H7 (cell line): Measurements from ENCODE around the gene XPO1. TPM values are rescaled to one million over a fixed set of nuclear protein-coding genes. Genes with fewer than 3 reads are reported as not detected.
"Not testable (repeated sequence)": the region's sequence is repeated elsewhere in the genome, so short reads cannot be mapped to it uniquely, and the experiment has no call there.

Source experiments
- DNase-seq: peaks from one replicate; pipeline ENCODE4 v3.0.0; 2012
- H3K27me3 ChIP-seq: 2 replicates; pipeline ENCODE4 v1.6.0; 2011; ENCODE audit warnings: mild to moderate bottlenecking, low read length; ENCODE audit not compliant: control insufficient read depth, insufficient read depth
- H3K36me3 ChIP-seq: replicated peaks from 2 replicates; pipeline ENCODE4 v1.5.1; 2011; ENCODE audit warnings: low read length; ENCODE audit not compliant: control insufficient read depth, insufficient read depth
- H3K4me3 ChIP-seq: 2 replicates; pipeline ENCODE4 v1.5.1; 2011; ENCODE audit warnings: low read depth, mild to moderate bottlenecking, control low read depth, low read length, moderate library complexity; ENCODE audit not compliant: insufficient read depth
- total RNA-seq: library from RNA; depleted of rRNA; stranded (reverse); fragments of >200 nt; shearing (Covaris generic); gene quantifications from 2 replicates; pipeline ENCODE4 v1.2.3, GENCODE V29; 2014

The XPO1 gene
- total RNA-seq, 1 experiment from 2014 or later, result 197 TPM

DNA sequence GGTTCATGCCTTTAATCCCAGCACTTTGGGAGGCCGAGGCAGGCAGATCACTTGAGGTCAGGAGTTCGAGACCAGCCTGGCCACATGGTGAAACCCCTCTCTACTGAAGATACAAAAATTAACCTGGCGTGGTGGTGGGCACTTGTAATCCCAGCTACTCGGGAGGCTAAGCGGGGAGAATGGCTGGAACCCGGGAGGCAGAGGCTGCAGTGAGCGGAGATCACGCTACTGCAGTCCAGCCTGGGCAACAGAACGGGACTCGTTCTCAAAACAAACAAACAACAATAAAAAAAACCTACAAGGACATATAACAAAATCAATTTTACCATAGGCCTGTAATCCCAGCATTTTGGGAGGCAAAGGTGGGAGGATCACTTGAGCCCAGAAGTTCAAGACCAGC is 2.0 kb upstream of the XPO1 start:
- H3K36me3 ChIP-seq, DNase-seq, H3K27me3 ChIP-seq, H3K4me3 ChIP-seq: not testable (repeated sequence)

DNA sequence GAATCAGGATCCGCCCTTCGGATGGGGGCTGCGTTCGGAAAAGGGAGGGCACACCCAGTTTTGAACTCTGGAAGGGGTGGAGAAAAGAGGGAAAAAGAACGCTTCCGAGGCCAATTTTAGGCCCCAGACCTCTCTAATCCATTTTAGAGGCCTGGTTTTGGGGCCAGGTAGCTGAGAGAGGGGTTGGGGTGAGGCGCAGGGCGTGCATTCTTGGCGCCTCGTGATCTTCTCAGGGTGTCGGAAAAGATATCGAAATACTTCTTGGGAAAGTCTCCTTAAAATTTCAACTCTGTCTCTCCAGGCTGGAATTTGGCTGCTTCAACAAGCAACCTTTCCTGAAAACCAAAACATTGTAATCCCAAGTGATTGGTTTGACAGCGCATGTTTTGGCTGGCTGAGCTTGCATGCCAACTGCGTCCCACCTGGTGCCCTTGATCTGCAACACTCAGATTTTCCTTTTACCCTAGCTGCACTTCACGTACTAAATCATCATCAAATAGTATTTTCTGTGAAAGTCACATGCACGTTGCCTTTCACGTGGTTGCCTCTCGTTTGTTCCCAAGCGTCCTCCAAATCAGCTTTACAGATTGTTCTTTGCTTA is 864 bp upstream of the XPO1 start:
- no peak for DNase-seq
- peak overlapping the region; percentile 49 for H3K4me3 ChIP-seq
- H3K36me3 ChIP-seq, result no peaks in the 10 kb centered on the region
- no peaks in the 10 kb centered on the region for H3K27me3 ChIP-seq

- no peak for DNase-seq
- no peaks in the 10 kb centered on the region for H3K36me3 ChIP-seq
- H3K4me3 ChIP-seq, result peak overlapping the region; percentile 96
- H3K27me3 ChIP-seq, result no peaks in the 10 kb centered on the region
Observed at GRCh38 chr2:61537950-61538199, 281 bp downstream of the XPO1 start.

GRCh38 chr2:61537277-61537949 is 743 bp downstream of the XPO1 start:
- DNase-seq, result peak; percentile 52
- no peaks in the 10 kb centered on the region for H3K36me3 ChIP-seq
- H3K27me3 ChIP-seq, result no peaks in the 10 kb centered on the region

GRCh38 chr2:61536572-61537276 is 1.4 kb downstream of the XPO1 start:
- no peaks in the 10 kb centered on the region for H3K36me3 ChIP-seq
- H3K27me3 ChIP-seq, result no peaks in the 10 kb centered on the region
- DNase-seq, result peak; percentile 76
- peak overlapping the region; percentile 96 for H3K4me3 ChIP-seq

More at GRCh38 chr2:61537277-61537949, 743 bp downstream of the XPO1 start:
- H3K4me3 ChIP-seq, result peak overlapping the region; percentile 96

DNA sequence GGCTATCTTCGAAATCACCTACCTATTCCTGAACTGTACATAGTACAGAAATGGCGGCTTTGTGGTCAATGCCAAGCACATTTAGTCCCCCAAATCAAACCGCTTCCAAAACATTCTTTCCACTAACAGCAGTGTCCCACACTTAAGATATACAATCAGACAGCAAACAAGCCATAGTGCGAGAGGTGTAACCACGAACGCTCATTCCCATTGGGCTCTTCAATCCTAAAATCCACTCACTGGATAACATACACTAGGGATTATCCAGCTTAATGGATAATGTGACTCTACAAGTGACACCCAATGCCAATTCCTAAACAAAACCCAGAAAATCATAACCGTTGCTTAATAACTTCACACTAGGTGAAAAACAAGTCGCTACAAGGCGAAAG is 2.0 kb downstream of the XPO1 start:
- H3K36me3 ChIP-seq, result no peaks in the 10 kb centered on the region
- no peaks in the 10 kb centered on the region for H3K27me3 ChIP-seq
- no peak for DNase-seq
- H3K4me3 ChIP-seq, result peak overlapping the region; percentile 96

DNA sequence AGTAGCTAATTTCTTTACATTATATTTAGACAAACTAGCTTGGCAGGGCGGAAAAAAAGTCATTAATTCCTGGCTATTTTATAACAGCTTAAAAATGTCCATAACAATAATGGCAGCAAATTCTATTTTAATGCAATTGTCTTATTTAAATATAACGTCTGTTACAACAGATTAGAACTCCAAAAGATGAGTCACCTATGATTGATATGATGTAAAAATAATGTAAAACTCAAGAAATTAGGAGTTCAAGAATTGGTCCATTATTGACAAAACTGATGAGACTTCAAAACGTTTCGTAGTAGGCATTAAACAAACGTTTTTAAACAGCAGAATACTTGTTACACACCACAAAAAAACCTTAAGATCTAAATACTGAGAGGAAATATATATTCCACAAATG is 2.7 kb downstream of the XPO1 start:
- Histone ChIP-seq H3K36me3 (no peaks in the 10 kb centered on the region), H3K4me3 (peak overlapping the region; percentile 96), H3K27me3 (no peaks in the 10 kb centered on the region)
- DNase-seq, result no peak

DNA sequence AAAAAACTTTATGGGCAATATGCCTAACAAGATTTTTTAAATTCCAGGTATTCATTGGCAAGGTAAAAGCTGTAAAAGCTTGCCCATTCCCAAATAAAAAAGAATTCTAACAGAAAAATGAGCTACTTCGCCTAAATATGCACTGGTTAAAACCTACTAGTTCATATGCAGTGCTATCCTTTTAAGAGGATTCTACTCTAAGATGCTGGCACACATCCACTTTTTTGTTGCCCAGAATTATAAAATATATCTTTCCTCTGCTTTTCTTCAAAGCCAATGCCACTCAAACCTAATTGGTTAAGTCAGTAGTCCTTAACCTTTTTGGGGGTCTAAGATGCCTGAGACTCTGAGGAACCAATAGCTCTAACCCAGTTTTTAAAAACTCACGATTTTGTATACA is 3.2 kb downstream of the XPO1 start:
- DNase-seq, result no peak
- H3K36me3 ChIP-seq, result no peaks in the 10 kb centered on the region
- peak overlapping the region; percentile 96; the same call in 1 of the 2 replicates for H3K4me3 ChIP-seq
- no peaks in the 10 kb centered on the region for H3K27me3 ChIP-seq

GRCh38 chr2:61530749-61531148 is 7.4 kb downstream of the XPO1 start:
- Histone ChIP-seq H3K27me3 (no peaks in the 10 kb centered on the region), H3K36me3 (peaks cover 5% of the 10 kb centered on the region), H3K4me3 (no peak overlapping the region)
- DNase-seq, result no peak

GRCh38 chr2:61529944-61530735 is 8.0 kb downstream of the XPO1 start:
- H3K36me3 ChIP-seq, result peaks cover 5% of the 10 kb centered on the region
- DNase-seq, result no peak
- no peaks in the 10 kb centered on the region for H3K27me3 ChIP-seq
- no peak overlapping the region for H3K4me3 ChIP-seq

DNA sequence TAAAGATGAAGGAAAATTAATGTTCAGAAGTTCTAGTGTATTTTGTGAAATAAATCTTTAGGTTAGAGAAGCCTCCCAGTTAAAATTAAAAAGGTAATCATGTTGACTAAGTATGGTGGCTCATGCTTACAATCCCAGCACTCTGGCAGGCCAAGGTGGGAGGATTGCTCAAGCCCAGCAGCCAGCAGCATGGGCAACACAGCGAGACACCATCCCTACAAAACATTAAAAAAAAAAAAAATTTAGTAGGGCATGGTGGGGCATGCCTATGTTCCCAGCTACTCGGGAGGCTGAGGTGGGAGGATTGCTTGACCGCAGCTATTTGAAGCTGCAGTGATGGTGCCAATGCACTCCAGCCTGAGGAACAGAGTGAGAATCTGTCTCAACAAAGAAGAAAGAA is 17.9 kb downstream of the XPO1 start:
- no peak for DNase-seq
- peaks cover 28% of the 10 kb centered on the region for H3K36me3 ChIP-seq

GRCh38 chr2:61512768-61513398 is 25.3 kb downstream of the XPO1 start:
- peaks cover 22% of the 10 kb centered on the region for H3K36me3 ChIP-seq
- H3K4me3 ChIP-seq, result no peak overlapping the region
- no peak for DNase-seq
- H3K27me3 ChIP-seq, result no peaks in the 10 kb centered on the region

More for the DNA sequence above, 17.9 kb downstream of the XPO1 start:
- Histone ChIP-seq H3K4me3 (no peak overlapping the region), H3K27me3 (no peaks in the 10 kb centered on the region)

DNA sequence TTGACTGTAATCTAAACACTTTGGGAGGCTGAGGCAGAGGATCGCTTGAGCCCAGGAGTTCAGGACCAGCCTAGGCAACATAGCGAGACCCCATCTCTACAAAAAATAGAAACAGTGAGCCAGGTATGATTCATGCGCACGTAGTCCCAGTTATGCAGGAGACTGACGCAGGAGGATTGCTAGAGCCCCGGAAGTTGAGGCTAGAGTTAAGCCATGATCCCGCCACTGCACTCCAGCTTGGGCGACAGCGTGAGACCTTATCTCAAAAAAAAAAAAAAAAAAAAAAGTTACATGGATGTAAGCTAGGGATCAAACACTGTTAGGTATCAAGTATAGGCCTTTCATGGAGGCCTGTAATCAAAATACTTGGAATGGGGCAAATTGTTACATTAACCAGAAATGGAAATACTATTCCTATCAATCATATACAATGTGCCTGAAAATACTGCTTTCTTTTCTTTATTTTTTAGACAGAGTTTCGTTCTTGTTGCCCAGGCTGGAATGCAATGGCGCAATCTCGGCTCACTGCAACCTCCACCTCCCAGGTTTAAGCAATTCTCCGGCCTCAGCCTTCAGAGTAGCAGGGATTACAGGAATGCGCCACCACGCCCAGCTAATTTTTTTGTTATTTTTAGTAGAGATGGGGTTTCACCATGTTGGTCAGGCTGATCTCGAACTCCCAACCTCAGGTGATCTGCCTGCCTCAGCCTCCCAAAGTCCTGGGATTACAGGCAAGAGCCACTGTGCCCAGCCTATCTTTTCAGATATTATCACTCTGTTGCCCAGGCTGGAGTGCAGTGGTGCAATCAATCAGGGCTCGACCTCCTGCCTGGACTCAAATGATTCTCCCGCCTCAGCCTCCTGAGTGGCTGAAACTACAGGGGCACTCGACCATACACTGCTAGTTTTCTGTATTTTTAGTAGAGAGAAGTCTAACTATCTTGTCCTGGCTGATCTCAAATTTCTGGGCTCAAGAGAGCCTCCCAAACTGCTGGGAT is 27.2 kb downstream of the XPO1 start:
- Histone ChIP-seq H3K4me3 (no peak overlapping the region), H3K36me3 (peaks cover 15% of the 10 kb centered on the region), H3K27me3 (no peaks in the 10 kb centered on the region)
- DNase-seq, result no peak
